OCI-LY3 (cell line): ENCODE measurements around the gene SLC25A26.

Source experiments
- H2AFZ ChIP-seq: fragments of 200-600, 300-600 bp; shearing (Covaris generic); 2 replicates; pipeline ENCODE4 v1.6.0; 2014; ENCODE audit warnings: antibody characterized with exemption, low read depth, low read length
- H3K27ac ChIP-seq: fragments of 200-600, 300-600 bp; sonication (generic); 2 replicates; pipeline ENCODE4 v1.5.1; 2014; ENCODE audit warnings: mild to moderate bottlenecking, low read length, moderate library complexity, mixed read lengths
- H3K27me3 ChIP-seq: fragments of 200-600, 300-600 bp; sonication (generic); 2 replicates; pipeline ENCODE4 v1.6.1; 2014; ENCODE audit warnings: low read depth, low read length, mixed read lengths
- H3K36me3 ChIP-seq: fragments of 200-600, 300-600 bp; sonication (generic); replicated peaks from 2 replicates; pipeline ENCODE3; 2014; ENCODE audit warnings: low read depth, low read length, mixed read lengths
- H3K4me1 ChIP-seq: fragments of 300-600, 200-600 bp; sonication (generic); 2 replicates; pipeline ENCODE4 v1.6.1; 2014; ENCODE audit warnings: low read length, mixed read lengths
- H3K4me2 ChIP-seq: fragments of 200-600, 300-600 bp; sonication (generic); 2 replicates; pipeline ENCODE4 v1.6.1; 2014; ENCODE audit warnings: low read length, mixed read lengths
- H3K4me3 ChIP-seq: fragments of 300-600, 200-600 bp; sonication (generic); 2 replicates; pipeline ENCODE4 v1.5.1; 2014; ENCODE audit warnings: antibody characterized with exemption, mild to moderate bottlenecking, low read length, moderate library complexity
- H3K79me2 ChIP-seq: fragments of 300-600, 200-600 bp; shearing (Covaris generic); 2 replicates; pipeline ENCODE4 v1.6.1; 2014; ENCODE audit warnings: mild to moderate bottlenecking, low read length, mixed read lengths
- H3K9ac ChIP-seq: fragments of 300-600, 200-600 bp; shearing (Covaris generic); 2 replicates; pipeline ENCODE4 v1.6.0; 2014; ENCODE audit warnings: mild to moderate bottlenecking, low read length, moderate library complexity
- H3K9me3 ChIP-seq: fragments of 200-600, 300-600 bp; shearing (Covaris generic); 2 replicates; pipeline ENCODE4 v1.6.1; 2014; ENCODE audit warnings: low read length, mixed read lengths; ENCODE audit not compliant: insufficient read depth
- H4K20me1 ChIP-seq: fragments of 200-600, 300-600 bp; sonication (generic); 2 replicates; pipeline ENCODE4 v1.6.1; 2016; ENCODE audit warnings: low read length, mixed read lengths; ENCODE audit not compliant: insufficient read depth
- EZH2phosphoT487 ChIP-seq: fragments of 200-600 bp; shearing (Covaris generic); IDR thresholded peaks from 2 replicates; pipeline ENCODE4 v1.6.1; 2018; ENCODE audit warnings: antibody characterized with exemption, mixed run types, low read depth
- TF ChIP-seq, protein P1 (sequence below): fragments of 200-600, 300-600 bp; sonication (generic); IDR thresholded peaks from 2 replicates; pipeline ENCODE4 v1.5.1; 2014; ENCODE audit warnings: antibody characterized with exemption, low read length, low read depth

SLC25A26 gene

DNA sequence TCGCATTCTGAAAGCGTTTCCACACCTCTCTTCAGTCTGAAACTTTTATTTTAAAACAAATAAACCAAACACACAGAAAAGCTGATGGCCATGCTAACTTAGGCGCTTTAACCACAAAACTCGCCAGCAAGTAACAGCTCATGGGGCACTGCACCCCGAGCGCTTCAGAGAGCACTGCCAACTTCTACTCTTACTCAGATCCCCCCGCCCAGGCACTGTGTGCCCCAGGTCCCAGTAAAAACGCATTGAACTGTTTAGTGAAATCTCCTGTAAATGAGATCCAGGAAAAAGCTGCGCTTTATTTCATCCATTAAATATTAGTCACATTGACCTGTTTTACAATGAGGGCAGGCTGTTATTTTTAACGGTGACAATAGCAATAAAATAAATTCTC, 180.4 kb downstream of the SLC25A26 start:
- Histone ChIP-seq H3K79me2 (no peaks in the 10 kb centered on the region), H3K27ac (no peak overlapping the region)

DNA sequence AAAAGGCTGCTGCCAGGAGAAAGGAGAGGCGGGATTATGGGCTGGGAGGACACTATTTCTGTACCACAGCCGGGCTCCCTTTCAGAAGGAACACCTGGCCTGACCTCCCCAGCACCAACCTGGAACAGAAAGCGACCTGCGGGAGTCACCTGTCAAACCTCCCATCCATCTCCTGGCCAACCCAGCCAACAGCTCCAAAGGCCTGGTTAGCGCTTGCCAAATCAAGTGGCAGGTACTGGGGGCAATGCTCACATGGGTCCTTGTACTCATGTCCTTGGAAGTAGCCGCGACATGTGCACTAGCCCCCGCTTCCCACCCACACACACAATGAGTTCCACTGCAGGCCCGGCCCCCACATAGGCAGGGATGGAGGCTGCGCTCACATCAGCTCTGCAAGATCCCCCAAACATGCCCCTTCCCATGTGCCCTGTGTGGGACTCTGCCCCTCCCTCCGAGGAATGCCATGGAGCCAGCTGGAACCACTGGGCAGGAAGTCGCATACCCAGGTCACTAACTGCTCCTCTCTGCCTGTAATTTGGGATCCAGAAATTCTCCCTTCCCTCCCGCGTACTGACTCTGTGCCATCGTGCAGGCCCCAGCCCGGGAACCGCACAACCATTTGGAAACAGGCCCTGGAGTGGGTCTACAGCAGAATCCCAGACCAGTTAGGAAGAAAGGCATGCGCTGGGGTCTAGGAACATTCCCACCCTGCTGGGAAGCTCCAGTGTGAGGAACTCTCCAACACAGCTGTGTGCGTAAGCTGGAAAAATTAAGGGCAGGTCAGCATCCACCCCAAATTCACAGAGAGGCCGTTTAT, 181.1 kb downstream of the SLC25A26 start:
- no peak overlapping the region for H3K4me3 ChIP-seq
- H3K27ac ChIP-seq: no peak overlapping the region
- H3K79me2 ChIP-seq: no peaks in the 10 kb centered on the region
- H3K9ac ChIP-seq: no peak overlapping the region
- H3K4me1 ChIP-seq: peaks cover 10% of the 10 kb centered on the region
- H3K36me3 ChIP-seq: peaks cover 32% of the 10 kb centered on the region
- no peak overlapping the region for H2AFZ ChIP-seq
- no peaks in the 10 kb centered on the region for H4K20me1 ChIP-seq
- H3K4me2 ChIP-seq: no peak overlapping the region
- TF ChIP-seq EZH2phosphoT487: no peak
- TF ChIP-seq, protein P1, sequence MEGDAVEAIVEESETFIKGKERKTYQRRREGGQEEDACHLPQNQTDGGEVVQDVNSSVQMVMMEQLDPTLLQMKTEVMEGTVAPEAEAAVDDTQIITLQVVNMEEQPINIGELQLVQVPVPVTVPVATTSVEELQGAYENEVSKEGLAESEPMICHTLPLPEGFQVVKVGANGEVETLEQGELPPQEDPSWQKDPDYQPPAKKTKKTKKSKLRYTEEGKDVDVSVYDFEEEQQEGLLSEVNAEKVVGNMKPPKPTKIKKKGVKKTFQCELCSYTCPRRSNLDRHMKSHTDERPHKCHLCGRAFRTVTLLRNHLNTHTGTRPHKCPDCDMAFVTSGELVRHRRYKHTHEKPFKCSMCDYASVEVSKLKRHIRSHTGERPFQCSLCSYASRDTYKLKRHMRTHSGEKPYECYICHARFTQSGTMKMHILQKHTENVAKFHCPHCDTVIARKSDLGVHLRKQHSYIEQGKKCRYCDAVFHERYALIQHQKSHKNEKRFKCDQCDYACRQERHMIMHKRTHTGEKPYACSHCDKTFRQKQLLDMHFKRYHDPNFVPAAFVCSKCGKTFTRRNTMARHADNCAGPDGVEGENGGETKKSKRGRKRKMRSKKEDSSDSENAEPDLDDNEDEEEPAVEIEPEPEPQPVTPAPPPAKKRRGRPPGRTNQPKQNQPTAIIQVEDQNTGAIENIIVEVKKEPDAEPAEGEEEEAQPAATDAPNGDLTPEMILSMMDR: no peak
- H3K27me3 ChIP-seq: no peaks in the 10 kb centered on the region
- H3K9me3 ChIP-seq: no peaks in the 10 kb centered on the region

More for the DNA sequence above, 180.4 kb downstream of the SLC25A26 start:
- no peak overlapping the region for H3K9ac ChIP-seq
- TF ChIP-seq, protein P1: no peak
- no peak for TF ChIP-seq EZH2phosphoT487
- H2AFZ ChIP-seq: no peak overlapping the region
- H3K4me2 ChIP-seq: no peak overlapping the region
- no peaks in the 10 kb centered on the region for H3K27me3 ChIP-seq
- peaks cover 31% of the 10 kb centered on the region for H3K36me3 ChIP-seq
- no peaks in the 10 kb centered on the region for H3K9me3 ChIP-seq
- H3K4me3 ChIP-seq: no peak overlapping the region
- H3K4me1 ChIP-seq: peaks cover 10% of the 10 kb centered on the region
- no peaks in the 10 kb centered on the region for H4K20me1 ChIP-seq

DNA sequence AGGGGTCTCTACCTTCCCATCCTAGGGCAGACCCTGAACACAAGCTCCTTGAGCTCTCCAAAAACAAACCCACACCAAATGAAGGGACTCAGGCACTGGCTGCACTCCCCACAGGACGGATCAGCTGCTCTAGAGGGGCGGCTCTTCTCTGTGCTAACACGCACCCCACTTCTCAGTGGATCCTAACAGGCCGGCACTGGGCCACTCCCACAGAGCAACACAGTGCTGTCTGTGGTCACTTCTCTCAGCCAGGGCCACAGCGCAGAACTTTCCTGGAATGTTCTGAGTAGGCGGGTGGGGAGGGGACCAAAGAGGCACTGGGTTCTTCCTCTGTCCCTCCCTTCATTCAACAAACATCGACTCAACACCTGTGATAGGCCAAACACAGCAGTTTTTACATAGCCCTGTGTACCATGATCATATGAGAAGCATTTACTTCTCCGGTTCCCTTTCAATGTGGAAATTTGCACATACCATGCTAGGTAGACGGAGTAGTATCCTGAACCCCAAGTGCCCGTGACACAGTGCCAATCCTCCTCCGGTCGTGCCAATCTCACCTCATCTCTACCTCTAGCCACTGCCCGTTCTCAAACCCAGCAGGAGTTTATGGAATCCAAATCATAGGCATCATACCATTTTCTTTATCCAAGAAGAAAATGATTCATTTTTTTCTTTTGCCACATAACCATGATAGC, 181.9 kb downstream of the SLC25A26 start:
- Histone ChIP-seq H2AFZ (no peak overlapping the region), H3K4me2 (no peak overlapping the region), H3K9me3 (no peaks in the 10 kb centered on the region), H3K27ac (no peak overlapping the region), H3K4me3 (no peak overlapping the region), H3K4me1 (peaks cover 7% of the 10 kb centered on the region), H3K9ac (no peak overlapping the region), H3K27me3 (no peaks in the 10 kb centered on the region), H4K20me1 (0 out of 2 replicates have a peak, but pooled peaks cover 3% of the 10 kb centered on the region), H3K36me3 (peaks cover 34% of the 10 kb centered on the region), H3K79me2 (no peaks in the 10 kb centered on the region)
- TF ChIP-seq, protein P1: no peak
- TF ChIP-seq EZH2phosphoT487: no peak

DNA sequence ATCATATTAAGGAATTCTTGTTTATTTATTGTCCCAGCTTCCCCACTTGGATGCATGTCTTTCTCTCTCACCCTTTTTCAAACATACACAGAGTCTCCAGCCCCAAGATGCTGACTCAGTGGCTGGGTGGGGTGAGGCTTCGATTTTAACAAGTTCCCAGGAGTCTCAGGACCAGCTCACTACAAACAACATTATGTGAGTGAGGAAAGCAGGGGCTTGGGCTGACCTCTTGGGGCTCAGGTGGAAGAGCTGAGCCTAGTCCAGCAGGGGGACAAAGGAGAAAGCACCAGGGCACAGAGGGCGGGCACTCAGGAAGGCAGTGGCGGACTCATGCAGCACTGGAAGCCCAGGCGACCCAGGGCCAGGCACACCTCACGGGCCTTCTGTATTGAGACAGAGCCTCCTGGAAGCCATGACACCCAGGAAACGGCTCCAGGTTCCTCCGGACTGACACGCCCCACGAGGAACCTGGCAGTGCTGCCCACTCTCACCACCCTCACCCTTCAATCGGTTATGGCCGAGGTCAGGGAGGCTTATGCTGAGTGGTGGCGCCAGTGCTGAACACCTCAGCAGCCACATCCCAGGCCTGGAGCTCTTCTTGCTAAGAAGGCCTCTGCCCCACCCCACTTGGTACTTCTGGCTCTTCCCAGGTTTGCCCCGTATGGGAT, 182.7 kb downstream of the SLC25A26 start:
- Histone ChIP-seq H3K27ac (no peak overlapping the region), H3K79me2 (no peaks in the 10 kb centered on the region), H3K4me3 (no peak overlapping the region), H3K4me1 (peaks cover 10% of the 10 kb centered on the region), H3K9ac (no peak overlapping the region), H3K9me3 (no peaks in the 10 kb centered on the region), H3K4me2 (no peak overlapping the region), H2AFZ (no peak overlapping the region), H3K27me3 (no peaks in the 10 kb centered on the region), H4K20me1 (0 out of 2 replicates have a peak, but pooled peaks cover 3% of the 10 kb centered on the region), H3K36me3 (peaks cover 27% of the 10 kb centered on the region)
- TF ChIP-seq, protein P1: no peak
- no peak for TF ChIP-seq EZH2phosphoT487
